Stimulated activated CD8-positive, alpha-beta memory T cell treated with anti-CD3 and anti-CD28 coated beads, Interleukin-15, amount 100 ng/mL, for 48 hours (primary cell): ENCODE results near the gene CCNB2.
"Not testable (repeated sequence)": the region's sequence is repeated elsewhere in the genome, so short reads cannot be mapped to it uniquely, and the experiment has no call there.

Experiments
- DNase-seq, 2 donors: peaks; one replicate each; pipeline ENCODE4 v3.0.0-alpha.2; 2020; ENCODE audit warnings: low read depth in 2 of 2

Gene CCNB2

GRCh38 chr15:59104912-59105732, at the start of gene CCNB2:
CCNB2 (plus strand) TSS chr15:59105146; CDS start chr15:59105269, 123 bp downstream.
- peak; percentile 66 to 74 for DNase-seq

- DNase-seq: no peak
Observed at GRCh38 chr15:59059076-59059597, 45.8 kb upstream of the CCNB2 start.

DNA sequence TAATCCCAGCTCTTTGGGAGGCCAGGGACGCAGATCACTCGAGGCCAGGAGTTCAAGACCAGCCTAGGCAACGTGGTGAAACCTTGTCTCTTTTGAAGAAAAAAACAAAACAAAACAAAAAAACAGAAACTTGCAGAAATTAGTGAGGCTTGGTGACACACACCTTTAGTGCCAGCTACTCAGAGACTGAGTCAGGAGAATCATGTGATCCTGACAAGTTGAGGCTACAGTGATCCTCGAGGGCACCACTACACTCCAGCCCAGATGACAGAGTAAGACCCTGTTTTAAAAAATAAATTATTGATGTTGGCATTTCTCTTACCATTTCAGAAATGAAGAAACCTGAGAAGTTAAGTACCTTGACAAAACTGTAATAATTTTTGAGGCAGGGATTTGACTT, 44.6 kb upstream of the CCNB2 start:
- DNase-seq: no peak

DNA sequence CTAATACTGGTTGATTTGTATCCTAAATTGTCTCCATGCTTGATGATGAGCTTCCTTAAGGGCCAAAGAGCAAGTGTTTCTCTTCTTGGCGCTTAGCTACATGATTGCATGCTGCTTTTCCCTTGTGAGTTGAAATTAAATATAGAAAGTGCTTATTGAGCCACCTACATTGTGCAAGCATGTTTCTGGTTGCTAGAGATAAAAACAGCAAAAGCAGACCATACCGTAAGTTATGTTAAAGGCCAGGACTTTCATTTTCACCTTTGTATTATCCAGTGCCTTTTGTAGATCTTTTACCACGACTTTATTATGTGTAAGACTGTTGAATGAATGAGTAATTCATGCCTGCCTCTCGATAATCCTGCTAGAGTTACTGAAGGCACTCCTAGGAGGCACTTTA, 41.9 kb upstream of the CCNB2 start:
- no peak for DNase-seq

GRCh38 chr15:59069430-59069829, 35.5 kb upstream of the CCNB2 start:
- DNase-seq: no peak

DNA sequence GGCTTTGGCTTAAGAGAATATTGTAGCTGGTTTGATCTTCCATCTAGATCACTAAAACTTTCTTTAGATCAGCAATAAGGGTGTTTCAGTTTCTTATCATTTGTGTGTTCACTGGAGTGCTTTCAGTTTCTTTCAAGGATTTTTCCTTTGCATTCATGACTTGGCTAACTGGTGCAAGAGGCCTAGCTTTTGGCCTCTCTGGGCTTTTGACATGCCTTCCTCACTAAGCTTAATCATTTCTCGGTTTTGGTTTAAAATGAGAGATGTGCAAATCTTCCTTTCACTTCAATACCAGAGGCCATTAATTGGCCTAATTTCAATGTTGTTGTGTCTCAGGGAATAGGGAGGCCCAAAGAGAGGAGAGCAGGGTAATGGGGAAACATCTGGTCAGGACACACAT, 30.3 kb upstream of the CCNB2 start:
- no peak for DNase-seq

DNA sequence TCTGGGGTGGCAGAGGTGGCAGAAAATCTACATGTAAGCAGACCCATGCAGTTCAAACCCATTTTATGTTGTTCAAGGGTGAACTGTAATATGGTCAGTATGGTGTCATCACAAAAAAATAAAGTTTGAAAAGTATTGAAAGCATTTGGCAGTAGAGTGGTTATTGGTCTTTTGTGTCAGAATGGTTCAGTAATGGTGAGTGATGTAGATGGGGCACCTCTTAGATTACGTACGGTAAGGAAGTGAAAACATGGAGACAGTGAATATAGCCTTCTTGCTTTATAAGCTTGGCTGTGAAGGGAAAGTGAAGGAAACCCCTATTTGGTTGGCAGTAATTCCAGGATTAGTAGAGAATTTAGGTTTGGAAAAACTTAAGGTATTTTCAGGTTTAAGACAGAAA, 17.2 kb upstream of the CCNB2 start:
- DNase-seq: no peak

DNA sequence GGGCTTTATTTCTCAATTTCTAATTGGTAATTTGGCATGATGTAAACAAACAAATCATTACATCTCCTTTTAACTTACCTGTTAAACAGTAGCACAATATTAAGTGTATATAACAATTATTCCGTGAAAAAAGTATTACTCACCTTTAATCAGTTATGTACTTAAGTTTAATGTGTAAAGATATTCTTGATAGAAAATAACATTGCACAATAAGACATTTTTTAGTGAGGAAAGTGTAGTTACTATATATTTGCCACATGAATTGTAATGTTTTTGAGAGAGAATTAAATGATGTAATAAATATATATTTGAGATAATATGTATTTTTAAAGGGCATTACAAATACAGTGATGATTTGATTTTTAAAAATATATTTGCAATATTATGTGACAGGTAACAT, 10.9 kb upstream of the CCNB2 start:
- no peak for DNase-seq

- DNase-seq: no peak
Observed at GRCh38 chr15:59096429-59096828, 8.5 kb upstream of the CCNB2 start.

DNA sequence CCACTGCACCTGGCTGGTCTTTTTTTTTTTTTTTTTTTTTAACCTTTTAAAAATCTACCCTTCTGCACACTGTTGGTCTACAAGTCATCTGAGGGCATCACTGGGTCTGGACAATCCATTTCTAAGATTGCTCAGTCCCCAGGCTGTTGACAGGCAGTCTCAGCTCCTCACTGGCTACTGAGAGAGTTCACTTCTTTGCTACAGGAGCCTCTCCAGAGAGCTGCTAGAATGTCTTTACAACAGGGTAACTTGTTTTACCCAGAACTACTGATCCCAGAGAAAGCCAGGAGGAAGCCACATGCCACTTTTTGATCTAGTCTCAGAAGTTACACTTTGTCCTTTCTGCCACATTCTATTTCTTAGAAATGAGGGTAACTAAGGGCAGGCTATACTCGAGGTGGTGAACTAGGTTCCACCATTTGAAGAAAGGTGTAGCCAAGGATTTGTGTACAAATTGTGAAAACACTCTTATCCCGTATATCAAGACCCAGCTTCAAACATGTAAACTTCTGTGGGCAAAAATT, 5.7 kb upstream of the CCNB2 start:
- no peak for DNase-seq

GRCh38 chr15:59104602-59104911, 389 bp upstream of the CCNB2 start:
- no peak for DNase-seq

DNA sequence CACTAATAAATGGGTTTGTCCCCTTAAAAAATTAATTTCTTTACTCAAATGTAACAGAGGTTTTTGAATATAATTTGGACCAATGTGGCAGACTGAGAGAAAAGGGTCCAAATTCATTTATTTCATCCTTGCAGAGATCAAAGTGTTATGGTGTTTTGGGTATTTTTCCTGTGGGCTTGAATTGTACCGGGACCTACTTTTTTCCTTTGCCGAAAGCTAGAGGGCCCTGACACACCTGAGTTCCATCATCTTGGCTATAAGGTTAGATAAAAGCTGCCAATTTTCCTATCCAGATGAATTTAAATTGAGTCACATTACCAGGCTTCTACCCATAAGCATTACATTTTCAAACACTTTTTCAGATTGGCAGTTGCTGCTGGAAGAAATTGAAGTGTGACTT, 908 bp downstream of the CCNB2 start:
- no peak for DNase-seq

GRCh38 chr15:59111251-59111650, 6.3 kb downstream of the CCNB2 start:
- DNase-seq: no peak

DNA sequence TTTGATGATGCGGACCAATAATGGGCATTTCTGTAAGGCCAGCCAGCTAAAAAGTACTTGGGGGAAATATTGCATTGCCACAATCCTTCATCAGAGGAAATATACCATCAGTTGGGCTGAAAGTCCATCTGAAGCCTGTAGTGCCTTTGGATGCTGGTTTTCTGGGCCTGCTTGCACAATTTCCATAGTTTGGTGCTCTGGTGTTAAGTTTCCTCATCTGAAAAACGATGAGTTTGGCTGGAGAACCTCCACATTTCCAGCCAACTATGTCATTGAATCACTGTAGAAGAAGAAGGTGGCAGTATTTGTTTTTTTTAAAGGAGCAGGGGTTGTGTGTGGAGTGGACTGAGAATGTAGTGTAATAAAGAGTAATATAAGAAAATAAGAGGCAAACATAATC, 10.1 kb downstream of the CCNB2 start:
- DNase-seq: no peak

GRCh38 chr15:59116141-59116540, 11.2 kb downstream of the CCNB2 start:
- DNase-seq: no peak

GRCh38 chr15:59116771-59117170, 11.8 kb downstream of the CCNB2 start:
- DNase-seq: no peak

DNA sequence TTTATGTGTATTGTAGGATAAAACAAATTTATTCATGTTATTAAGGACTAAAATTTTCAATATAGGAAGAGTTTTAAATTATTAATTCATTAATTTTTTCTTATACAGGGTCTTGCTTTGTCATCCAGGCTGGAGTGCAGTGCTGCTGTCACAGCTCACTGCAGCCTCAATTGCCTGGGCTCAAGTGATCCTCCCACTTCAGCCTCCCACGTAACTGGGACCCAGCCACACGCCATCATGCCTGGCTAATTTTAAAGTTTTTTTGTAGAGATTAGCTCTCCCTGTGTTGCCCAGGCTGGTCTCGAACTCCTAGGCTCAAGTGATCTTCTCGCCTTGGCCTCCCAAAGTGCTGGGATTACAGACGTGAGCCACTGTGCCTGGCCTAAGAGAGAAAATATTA, 14.7 kb downstream of the CCNB2 start:
- no peak for DNase-seq

DNA sequence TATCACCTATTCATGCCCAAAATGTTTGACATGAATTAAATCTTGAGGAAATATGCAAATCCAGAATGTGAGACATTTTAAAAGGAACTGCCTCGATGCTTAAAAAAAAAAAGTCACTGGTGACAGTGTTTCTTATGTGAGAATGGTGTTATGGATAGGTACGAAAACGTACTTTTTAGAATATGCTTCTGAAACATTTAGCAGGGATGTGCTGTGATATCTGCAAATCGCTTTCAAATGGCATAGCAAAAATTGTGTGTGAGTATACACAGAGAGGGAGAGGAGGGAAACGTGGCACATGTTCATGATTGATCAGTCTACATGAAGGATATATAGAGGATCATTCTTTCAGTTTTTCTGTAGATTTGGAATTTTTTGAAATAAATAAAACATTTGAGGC, 16.0 kb downstream of the CCNB2 start:
- DNase-seq: no peak

- DNase-seq: no peak
Observed at GRCh38 chr15:59124261-59124660, 19.3 kb downstream of the CCNB2 start.

GRCh38 chr15:59125683-59126082, 20.7 kb downstream of the CCNB2 start:
- DNase-seq: not testable (repeated sequence)

GRCh38 chr15:59127255-59127654, 22.3 kb downstream of the CCNB2 start:
- DNase-seq: not testable (repeated sequence)

DNA sequence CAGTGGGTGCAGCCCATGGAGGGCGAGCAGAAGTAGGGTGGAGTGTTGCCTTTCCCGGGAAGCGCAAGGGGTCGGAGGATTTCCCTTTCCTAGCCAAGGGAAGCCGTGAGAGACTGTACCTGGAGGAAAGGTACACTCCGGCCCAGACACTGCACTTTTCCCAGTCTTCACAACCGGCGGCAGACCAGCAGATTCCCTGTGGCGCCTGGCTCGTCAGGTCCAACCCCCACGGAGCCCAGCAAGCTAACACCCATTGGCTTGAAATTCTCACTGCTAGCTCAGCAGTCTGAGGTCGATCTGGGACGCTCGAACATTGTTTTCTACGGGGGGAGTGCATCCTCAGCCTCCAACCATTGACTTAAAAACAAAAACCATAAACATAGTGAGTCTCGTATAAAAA, 26.5 kb downstream of the CCNB2 start:
- no peak for DNase-seq

DNA sequence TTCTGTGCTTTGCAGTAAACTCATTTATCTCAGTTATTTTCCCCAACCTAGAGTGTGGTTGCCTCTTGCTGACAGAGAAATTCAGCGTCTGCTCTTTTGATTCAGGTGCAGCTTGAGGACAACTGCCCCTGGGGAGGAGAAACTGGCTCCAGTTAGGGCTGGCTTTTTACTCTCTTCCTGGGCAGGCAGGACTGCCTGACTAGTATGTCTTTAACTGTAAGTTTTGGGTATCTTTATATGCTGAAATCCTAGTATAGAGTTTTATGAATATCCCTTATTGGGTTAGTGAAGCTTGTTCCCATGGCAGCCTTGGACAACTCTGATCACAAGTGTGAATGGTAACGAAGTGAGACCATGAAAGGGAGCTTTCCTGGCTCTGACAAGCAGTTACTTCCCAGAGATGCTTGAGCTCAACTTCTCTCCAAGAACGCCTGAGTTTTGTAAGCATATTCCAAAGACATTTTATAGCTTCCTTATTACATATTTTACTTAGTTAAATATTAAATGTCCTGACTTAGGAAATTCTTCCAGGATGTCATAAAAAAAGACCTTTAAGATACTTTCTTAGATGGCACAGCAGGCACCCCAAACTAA, 27.1 kb downstream of the CCNB2 start:
- no peak for DNase-seq
